Measurements from ENCODE around the gene AGBL4. TPM values are rescaled to one million over a fixed set of nuclear protein-coding genes. Genes with fewer than 3 reads are reported as not detected.
A peak's percentile ranks its signal among the peaks of the same experiment; 100 is the strongest.

The AGBL4 gene
- total and polyA plus RNA-seq, 11 donors = 0.40 to 1.4 (median 0.54) TPM; not detected in 3

GRCh38 chr1:48687282-48688045, 1336.3 kb downstream of the AGBL4 start:
- Histone ChIP-seq H3K27ac (no peak overlapping the region), H3K4me1 (no peaks in the 10 kb centered on the region), H3K36me3 (no peaks in the 10 kb centered on the region), H3K9me3 (no peaks in the 10 kb centered on the region), H3K4me3 (no peak overlapping the region), H3K27me3 (peaks cover 0 to 8% (median 0%) of the 10 kb centered on the region in 9 donors)
- TF ChIP-seq, protein P1, sequence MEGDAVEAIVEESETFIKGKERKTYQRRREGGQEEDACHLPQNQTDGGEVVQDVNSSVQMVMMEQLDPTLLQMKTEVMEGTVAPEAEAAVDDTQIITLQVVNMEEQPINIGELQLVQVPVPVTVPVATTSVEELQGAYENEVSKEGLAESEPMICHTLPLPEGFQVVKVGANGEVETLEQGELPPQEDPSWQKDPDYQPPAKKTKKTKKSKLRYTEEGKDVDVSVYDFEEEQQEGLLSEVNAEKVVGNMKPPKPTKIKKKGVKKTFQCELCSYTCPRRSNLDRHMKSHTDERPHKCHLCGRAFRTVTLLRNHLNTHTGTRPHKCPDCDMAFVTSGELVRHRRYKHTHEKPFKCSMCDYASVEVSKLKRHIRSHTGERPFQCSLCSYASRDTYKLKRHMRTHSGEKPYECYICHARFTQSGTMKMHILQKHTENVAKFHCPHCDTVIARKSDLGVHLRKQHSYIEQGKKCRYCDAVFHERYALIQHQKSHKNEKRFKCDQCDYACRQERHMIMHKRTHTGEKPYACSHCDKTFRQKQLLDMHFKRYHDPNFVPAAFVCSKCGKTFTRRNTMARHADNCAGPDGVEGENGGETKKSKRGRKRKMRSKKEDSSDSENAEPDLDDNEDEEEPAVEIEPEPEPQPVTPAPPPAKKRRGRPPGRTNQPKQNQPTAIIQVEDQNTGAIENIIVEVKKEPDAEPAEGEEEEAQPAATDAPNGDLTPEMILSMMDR (IDR thresholded peaks at IDR 0.05) = no peak
- TF ChIP-seq POLR2A (IDR thresholded peaks at IDR 0.05) = no peak
- ATAC-seq (no peak), DNase-seq (no peak)
- 63 to 68% (median 65%) methylated on average over 13 of the region's 13 CpGs for WGBS, 4 donors
- intact Hi-C loops (cut with DNase I) = loop anchor here in 1 of 10 donors (10.0 kb wide), 1 partner anchor 117 kb away; no protein-coding TSS in a partner anchor

GRCh38 chr1:48686159-48686558, 1337.6 kb downstream of the AGBL4 start:
- DNase-seq = no peak
- WGBS, 4 donors = 85 to 90% (median 86%) methylated on average over 5 of the region's 5 CpGs
- H3K36me3 ChIP-seq = no peaks in the 10 kb centered on the region
- intact Hi-C loops (cut with DNase I) = loop anchor here in 1 of 10 donors (10.0 kb wide), 1 partner anchor 119 kb away; no protein-coding TSS in a partner anchor
- no peaks in the 10 kb centered on the region for H3K27me3 ChIP-seq
- no peak for TF ChIP-seq POLR2A (IDR thresholded peaks at IDR 0.05)
- TF ChIP-seq, protein P1 (IDR thresholded peaks at IDR 0.05) = no peak
- H3K27ac ChIP-seq = no peak overlapping the region
- ATAC-seq = no peak
- H3K9me3 ChIP-seq = no peaks in the 10 kb centered on the region
- H3K4me1 ChIP-seq = no peaks in the 10 kb centered on the region
- H3K4me3 ChIP-seq = no peak overlapping the region

GRCh38 chr1:48684381-48684780, 1339.4 kb downstream of the AGBL4 start:
- WGBS, 4 donors = 91 to 97% (median 93%) methylated on average over 4 of the region's 4 CpGs
- TF ChIP-seq, protein P1 (IDR thresholded peaks at IDR 0.05) = no peak
- TF ChIP-seq POLR2A (IDR thresholded peaks at IDR 0.05) = no peak
- ATAC-seq (no peak), DNase-seq (no peak)
- no peaks in the 10 kb centered on the region for H3K27me3 ChIP-seq
- H3K4me3 ChIP-seq = no peak overlapping the region
- H3K27ac ChIP-seq = peak overlapping the region in 1 of 12 donors; percentile 39
- no peaks in the 10 kb centered on the region for H3K9me3 ChIP-seq
- no peaks in the 10 kb centered on the region for H3K4me1 ChIP-seq
- intact Hi-C loops (cut with DNase I) = loop anchor here in 2 of 10 donors (5.0 to 10.0 kb wide), 2 partner anchors 120 to 133 kb away; no protein-coding TSS in a partner anchor
- H3K36me3 ChIP-seq = no peaks in the 10 kb centered on the region

DNA sequence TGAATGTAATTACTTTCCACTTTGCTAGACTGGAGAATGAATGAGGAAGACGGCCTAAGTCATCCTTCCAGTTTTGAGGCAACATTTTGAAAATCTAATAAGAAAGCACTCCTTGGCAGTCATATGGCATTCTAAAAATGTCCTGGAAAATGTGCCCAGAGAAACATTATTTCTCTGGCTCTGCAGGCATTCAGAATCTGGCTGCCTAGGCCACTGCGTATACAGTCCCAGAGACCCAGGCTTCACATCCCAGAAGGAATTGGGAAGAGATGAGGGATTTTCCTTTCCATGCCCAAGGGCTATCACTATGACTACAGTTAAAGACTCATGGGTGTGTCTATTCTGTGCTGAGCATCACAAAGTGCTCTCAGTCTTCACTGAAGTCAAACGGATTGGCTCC, 1339.9 kb downstream of the AGBL4 start:
- ATAC-seq (no peak), DNase-seq (no peak)
- Histone ChIP-seq H3K36me3 (no peaks in the 10 kb centered on the region), H3K4me1 (no peaks in the 10 kb centered on the region), H3K4me3 (no peak overlapping the region), H3K27me3 (no peaks in the 10 kb centered on the region), H3K27ac (no peak overlapping the region), H3K9me3 (no peaks in the 10 kb centered on the region)
- intact Hi-C loops (cut with DNase I) = loop anchor here in 2 of 10 donors (5.0 to 10.0 kb wide), 2 partner anchors 121 to 133 kb away; no protein-coding TSS in a partner anchor
- 76 to 88% (median 81%) methylated on average over 3 of the region's 3 CpGs for WGBS, 4 donors
- TF ChIP-seq, protein P1 (IDR thresholded peaks at IDR 0.05) = no peak
- TF ChIP-seq POLR2A (IDR thresholded peaks at IDR 0.05) = no peak

Data from heart left ventricle (tissue), 16 donors.